NCI-H128 (cell line): ENCODE data around the gene SIPA1.
"Not testable (repeated sequence)": the region's sequence is repeated elsewhere in the genome, so short reads cannot be mapped to it uniquely, and the experiment has no call there.

Experiments
- DNase-seq: peaks from one replicate; lab custom pipeline; 2025; ENCODE audit not compliant: unreplicated experiment; lab: John Stamatoyannopoulos, UW

The SIPA1 gene

DNA sequence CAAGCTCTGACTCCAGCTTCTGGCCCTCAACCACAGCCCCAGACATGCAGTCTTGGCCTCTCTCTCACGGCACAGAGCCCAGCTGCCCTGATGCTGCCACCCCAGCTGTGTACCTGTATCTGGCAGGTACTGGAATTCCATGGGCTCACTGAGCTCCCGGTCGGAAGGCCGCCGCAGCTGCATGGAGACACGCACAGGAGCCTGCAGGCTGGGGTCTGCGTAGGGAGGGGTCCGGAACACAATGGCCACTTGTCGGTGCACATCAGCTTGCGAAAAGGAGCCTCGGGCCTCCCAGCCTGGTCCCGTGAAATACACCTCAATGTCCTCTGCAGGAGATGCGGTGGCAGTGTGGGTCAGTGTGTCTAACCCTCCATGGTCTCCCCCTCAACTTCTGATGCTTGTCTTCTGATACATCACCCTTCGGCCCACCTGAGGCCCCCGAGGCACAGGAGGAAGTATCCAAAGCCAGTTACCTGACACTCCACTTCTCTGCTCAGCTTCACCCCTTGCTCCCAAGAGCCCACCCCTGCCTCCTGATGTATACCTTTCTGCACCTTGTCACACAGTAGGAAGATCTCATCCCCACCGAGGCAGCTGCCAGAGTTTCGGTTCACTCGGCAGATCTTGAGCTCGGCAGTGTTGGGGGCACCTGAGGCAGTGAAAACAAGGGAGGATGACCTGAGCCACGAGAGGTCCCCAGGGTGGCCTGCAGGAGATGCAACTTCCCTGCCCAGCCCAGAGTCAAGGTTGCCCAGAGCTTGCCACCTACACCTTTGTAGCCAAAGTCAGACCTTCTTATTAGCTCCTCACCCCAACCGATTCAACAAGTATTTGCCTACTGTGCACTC is 20.5 kb downstream of the SIPA1 start:
- no peak for DNase-seq

DNA sequence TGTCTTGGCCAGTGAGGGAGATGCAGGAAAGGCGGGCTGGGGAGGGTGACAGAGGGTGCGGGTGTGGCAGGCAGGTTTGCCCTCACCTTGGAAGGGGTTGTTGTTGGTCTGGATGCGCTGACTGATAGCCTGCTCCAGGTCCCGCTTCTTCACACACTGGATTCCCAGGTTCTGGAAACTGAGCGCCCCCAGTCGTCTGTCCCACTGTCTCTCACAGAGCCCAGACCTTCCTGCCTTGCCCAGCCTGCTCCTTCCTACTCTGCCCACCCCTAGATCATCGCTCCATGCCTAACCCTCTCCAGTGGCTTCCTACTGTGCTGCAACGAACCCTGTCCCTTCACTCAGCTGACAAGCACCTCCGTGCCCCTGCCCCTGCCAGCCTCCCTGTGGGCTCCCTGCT is 22.1 kb downstream of the SIPA1 start:
- no peak for DNase-seq

DNA sequence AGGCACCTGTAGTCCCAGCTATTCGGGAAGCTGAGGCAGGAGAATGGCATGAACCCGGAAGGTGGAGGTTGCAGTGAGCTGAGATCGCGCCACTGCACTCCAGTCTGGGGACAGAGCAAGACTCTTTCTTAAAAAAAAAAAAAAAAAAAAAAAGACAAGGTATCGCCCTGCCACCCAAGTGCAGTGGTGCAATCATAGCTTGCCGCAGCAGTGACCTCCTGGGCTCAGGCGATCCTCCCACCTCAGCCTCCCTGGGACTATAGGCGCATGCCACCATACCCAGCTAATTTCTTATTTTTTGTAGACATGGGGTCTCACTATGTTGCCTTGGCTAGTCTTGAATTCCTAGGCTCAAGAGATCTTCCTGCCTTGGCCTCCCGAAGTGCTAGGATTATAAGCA is 23.0 kb downstream of the SIPA1 start:
- DNase-seq, result not testable (repeated sequence)

DNA sequence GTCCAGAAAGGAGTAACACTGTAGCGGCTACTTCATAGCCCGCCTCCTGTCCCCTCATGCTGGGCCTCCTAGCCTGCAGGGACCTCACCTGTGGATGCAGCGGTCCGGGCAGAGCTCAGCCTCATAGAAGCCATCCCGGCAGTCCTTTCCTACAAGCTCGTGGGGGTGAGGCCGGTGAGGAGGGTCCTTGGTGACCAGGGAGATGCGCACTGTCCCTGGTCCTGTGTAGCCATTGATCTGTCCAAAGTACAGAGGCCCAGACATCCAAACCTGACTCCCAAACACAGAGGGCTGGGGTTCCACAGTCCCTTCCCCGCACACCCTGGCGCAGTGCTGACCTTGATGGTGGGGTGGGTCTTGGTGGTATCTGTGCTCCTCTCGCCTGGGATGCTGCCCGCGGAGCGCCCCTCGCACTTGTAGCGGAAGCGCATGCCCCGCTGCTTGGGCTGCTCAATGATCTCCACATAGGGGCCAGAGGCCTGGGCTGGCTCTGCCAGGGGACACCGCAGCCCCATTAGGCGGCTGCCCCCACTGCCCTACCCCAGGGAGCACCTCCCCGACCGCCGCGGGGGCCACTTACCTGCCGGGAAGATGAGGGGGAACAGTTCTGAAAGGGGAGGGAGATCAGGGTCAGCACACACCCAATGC is 23.8 kb downstream of the SIPA1 start:
- DNase-seq, result no peak

DNA sequence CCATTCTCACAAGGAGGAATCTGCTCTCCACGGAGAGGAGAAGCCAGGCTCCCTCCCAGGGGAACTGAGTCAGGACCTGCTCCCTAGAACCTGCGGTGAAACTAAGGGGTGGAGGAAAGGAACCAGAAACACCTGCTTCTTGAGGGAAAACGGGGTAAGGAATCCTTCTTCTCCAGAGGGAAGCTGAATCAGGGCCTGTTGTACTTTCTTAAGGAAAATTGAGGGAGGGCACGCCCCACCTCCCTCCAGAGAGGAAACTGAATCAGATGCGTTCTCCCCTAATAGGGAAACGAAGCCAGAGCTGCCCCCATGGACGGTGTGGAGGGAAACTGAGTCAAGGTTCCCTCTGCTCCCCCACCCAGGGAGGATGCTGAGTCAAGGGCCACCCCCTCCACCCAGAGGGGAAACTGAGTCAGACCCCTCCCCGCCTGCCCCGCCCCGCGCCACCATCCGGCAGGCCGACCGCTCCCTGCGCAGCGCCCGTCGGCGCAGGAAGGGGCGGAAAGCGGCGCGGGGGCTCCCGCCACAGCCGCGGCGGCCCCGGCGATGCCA is 24.4 kb downstream of the SIPA1 start:
- no peak for DNase-seq

DNA sequence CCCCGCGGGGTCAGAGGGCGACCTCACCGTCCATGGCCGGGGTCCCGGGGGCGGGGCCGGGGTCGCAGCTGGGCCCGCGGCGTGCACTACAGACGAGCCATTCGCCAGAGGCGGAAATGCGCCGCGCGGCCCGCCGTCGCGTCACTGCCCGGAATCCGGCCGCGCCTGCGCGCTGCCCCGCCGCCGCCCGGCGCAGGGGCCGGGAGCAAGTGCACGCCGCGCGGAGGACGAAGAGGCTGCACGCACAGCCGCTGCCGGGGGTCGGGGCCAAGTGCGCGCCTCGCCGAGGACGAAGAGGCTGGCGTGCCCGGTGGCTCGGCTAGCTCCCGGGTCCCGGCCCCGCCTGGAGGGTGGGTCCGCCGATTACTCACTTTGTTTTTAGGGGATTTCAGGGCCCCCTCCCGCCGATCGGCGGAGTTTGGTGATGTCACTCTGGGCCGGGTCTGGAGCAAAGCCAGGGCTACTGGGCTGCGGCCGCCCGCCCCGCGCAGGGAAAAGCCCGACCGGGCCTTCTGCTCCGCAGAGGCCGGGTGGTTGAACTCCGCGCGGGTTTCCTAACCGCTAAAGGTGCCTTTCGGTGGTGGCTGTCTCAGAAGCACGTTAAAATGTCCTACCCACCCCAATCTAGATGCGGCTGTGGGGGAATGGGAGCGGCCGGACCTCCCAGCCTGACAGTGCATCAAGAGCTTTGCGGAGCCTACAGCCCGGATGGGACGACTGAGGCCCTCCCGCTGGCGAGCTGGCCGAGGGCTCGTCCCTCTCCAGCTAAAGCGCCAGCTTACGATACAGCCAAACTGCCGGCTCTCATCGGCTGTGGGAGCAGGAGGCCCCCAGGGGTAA is 25.1 kb downstream of the SIPA1 start, which contains the start of gene RELA:
TSS of gene RELA (minus strand) at position 118 of the 840 bp plus-strand sequence. CDS start at position 34, 84 bp downstream.
- DNase-seq, result peak; percentile 67

DNA sequence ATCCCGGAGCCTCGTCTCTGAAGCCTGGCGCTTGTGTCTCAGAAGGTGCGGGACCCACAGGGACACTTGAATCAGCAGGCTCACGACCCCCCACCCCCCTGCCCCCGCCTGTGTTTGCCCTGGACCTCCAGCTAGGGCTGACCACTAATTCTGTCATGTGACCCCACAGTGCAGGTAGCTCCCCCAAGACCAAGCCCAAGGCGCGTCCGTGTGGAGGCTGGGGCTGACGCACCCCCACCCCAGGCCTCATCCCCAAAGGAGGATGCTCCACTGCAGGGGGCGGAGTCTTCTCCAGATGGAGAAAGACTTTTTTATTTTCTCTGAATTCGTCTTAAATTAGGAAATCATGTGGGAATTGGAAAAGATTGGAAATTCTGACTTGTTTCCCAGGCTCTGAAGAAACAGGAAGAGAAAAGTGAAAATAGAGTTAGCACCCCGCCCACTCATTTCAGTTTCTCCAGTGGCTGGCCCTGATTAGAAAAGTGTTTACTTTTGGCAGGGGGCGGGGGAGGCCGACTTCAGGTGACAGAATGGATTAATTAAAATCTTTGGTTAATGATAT is 25.8 kb downstream of the SIPA1 start:
- no peak for DNase-seq

DNA sequence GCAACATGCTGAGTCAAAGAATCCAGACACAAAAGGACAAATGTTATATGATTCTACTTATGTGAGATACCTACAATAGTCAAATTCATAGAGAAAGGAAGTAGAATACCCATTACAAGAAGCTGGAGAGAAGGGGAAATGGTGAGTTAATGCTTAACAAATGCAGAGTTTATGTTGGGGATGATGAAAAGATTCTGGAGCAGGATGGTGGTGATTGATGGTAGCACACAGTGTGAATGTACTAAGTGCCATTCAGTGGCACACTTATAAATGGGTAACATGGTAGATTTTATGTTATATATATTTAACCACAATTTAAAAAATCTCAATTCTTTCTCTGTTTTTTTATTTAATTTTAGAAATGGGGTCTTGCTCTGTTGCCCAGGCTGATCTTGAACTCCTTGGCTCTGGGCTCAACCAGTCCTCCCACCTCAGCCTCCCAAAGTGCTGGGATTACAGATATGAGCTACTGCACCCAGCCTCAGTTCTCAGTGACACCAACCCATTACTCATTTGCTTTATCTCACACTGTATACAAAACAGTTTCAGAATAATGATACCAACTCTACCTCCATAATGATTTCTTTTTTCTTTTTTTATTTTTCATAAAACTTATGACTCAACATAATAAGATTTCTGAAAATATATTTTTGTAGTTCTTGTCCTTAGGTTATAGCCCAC is 34.4 kb downstream of the SIPA1 start:
- no peak for DNase-seq

DNA sequence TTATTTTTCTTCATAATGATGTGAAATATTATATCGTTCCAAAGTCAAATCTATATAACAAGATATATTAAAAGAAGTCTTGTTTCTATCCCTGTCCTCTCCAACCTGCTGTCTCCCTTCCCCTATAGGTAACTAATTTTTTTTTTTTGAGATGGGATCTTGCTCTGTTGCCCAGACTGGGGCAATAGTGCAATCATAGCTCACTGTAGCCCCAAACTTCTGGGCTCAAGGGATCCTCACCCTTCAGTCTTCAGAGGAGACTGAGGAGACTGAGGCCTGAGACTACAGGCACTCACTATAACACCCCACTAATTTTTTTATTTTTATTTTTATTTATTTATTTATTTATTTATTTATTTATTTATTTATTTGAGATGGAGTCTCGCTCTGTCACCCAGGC is 35.1 kb downstream of the SIPA1 start:
- DNase-seq, result no peak

DNA sequence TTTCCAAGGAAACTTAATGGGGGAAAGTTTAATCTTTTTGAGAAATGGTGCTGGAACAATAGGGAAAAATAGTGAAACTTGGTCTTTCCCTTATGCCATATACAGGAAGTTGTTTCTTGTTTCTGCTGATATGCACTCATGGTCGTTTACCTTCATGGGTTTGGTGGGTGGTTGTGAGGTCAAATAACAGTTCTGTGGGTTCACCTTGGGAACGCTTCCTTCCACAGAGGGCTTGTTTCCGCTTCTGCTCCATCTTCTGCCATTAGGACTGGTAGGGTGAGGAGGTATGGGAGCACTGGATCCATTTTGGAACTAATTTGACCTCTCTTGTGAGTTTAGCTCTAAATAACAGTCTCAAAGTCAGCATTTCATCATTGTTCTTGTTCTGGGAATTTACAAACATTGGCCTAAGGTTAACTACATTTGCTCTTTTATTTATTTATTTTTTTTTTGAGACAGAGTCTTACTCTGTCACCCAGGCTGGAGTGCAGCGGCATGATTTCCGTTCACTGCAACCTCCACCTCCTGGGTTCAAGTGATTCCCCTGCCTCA is 42.4 kb downstream of the SIPA1 start:
- DNase-seq, result no peak

DNA sequence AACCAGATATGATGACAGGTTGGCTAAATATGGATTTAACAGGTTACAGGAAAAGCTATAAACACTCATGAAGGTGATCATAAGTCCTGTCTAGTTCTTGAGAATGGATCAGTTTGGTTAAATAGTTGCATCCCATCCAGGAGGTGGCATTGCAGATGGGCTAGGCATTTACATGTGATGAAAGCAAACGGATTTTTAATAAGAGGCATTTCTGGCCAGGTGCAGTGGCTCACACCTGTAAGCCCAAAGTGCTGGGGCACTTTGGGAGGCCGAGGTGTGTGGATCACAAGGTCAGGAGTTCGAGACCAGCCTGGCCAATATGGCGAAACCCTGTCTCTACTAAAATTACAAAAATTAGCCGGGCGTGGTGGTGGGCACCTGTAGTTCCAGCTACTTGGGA is 45.6 kb downstream of the SIPA1 start:
- not testable (repeated sequence) for DNase-seq

DNA sequence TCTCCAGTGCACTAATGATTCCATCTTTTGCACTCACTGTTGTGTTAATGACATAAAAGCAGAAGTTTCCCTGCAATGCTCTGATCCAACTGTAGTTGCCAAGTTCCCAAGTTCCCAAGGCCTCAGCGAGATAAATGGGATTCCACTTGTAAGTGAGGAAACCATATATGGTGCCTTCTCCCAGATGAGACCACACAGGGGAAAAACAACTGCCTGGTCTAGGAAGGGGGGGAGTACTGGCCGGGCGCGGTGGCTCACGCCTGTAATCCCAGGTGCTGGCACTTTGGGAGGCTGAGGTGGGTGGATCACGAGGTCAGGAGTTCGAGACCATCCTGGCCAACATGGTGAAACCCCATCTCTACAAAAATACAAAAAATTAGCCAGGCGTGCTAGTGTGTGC is 48.1 kb downstream of the SIPA1 start:
- no peak for DNase-seq

DNA sequence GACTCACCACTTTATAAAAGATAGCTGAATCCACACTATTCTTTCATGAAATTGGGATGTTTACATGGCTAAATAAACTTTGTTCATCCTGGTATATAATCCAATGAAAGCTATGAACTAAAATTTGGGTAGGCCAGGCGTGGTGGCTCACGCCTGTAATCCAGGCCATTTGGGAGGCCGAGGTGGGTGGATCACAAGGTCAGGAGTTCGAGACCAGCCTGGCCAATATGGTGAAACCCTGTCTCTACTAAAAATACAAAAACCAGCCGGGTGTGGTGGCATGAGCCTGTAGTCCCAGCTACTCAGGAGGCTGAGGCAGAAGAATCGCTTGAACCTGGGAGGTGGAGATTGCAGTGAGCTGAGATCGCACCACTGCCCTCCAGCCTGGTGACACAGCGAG is 53.9 kb downstream of the SIPA1 start:
- not testable (repeated sequence) for DNase-seq

DNA sequence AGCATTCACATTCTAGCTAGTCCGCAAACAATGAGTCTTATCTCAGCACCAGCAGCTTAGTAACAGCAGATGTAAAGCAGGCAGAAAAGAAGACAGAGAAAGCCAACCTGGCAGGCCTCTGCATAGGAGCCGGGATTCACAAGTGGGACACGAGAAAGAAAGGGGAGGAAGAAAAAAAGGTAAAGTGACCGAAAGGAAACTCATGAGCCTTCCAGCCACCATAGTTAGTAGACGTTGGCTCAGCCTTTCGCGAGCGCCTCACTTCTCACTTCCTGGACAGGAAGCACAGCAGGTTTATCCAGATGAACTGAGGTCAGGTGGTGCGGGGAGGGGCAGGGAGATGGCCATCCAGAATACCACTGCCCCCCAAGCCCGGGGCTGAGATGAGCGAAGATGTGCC is 54.5 kb downstream of the SIPA1 start:
- no peak for DNase-seq

DNA sequence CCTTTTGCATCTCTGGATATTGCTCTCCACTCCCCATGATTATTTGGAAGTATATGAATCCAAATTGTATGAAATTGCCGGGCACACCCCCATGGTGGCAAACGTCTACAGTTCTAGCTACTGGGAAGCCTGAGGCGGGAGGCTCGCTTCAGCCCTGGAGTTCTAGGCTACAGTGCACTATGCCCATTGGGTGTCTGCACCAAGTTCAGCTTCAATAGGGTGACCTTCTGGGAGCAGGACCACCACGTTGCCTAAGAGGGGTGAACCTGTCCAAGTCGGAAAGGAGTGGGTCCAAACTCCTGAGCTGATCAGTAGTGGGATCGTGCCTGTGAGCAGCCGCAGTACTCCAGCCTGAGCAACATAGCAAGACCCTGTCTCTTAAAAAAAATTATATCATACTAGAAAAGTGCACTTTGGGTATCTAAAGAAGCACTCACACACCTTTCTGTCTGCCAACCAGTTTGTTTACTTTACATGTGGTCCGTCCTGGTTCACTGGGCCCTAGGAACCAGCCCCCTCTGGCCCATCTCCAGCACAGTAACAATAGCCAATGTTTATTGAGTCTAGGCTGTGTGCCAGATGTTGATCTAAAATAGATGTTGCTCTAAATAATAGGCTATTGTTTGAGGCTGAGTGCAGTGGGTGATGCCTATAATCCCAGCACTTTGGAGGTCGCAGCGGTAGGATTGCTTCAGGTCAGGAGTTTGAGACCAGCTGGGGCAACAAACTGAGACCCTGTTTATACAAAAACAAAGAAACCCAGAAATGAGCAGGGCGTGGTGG is 57.7 kb downstream of the SIPA1 start:
- peak; percentile 85 for DNase-seq

DNA sequence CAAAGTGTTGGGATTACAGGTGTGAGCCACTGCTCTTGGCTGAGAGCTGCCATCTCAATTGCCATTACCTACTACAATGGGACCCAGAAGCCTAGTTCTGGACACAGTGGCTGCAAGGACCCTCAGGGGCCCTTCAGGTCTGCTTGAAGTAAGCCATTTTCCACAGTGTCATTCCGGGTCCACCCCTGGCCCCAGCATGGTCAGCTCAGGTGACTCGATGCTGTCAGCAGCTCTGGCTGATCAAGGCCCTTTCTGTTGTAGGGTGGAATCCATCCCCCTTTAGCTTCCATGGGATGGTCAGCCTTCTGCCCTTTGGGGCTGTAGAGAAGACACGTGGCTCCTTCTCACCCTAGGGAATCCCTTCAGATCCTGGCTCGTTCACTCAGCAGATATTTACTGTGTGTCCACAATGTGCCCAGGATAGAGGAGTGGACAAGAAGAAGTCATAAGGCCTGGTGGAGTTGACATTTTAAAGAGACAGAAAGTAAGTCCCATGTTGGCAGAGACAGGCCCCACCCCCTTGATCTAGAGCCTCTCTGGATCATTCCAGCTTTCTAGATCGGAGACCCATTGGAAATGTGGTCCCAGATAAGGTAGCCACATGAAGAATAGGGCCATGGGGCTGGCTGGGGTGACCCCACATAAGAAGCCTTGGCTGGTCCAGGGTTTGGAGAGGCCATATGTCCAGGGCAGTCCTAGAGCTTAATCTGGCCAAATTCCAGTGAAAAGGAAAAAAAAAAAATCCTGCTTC is 59.1 kb downstream of the SIPA1 start:
- DNase-seq, result no peak

DNA sequence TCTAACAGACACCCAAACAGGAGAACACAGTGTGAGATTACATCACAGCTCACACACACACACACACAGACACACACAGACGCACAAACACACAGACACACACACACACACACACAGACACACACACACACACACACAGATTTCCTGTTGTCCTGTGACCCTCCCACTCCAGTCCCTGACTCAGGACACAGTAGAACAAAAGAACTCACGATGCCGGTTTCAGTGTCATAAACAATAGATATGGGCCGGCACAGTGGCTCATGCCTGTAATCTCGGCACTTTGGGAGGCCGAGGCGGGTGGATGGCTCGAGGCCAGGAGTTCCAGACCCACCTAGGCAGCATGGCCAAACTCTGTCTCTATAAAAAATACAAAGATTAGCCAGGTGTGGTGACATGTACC is 60.3 kb downstream of the SIPA1 start:
- no peak for DNase-seq

DNA sequence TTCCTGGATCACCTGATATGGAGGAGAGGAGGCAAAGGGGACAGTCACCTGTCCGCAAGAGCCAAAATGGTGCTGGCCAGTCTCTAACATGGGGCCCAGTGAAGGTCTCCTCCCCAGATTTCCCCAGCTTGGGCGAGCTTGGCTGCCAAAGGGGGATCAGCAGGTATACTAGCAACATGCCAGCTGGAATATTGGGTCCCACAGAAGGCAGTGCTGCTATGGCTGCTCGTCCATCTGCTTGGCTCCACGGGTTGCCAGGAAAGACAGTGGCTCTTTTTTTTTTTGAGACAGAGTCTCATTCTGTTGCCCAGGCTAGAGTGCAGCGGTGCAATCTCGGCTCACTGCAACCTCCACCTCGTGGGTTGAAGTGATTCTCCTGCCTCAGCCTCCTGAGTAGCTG is 61.4 kb downstream of the SIPA1 start:
- no peak for DNase-seq

DNA sequence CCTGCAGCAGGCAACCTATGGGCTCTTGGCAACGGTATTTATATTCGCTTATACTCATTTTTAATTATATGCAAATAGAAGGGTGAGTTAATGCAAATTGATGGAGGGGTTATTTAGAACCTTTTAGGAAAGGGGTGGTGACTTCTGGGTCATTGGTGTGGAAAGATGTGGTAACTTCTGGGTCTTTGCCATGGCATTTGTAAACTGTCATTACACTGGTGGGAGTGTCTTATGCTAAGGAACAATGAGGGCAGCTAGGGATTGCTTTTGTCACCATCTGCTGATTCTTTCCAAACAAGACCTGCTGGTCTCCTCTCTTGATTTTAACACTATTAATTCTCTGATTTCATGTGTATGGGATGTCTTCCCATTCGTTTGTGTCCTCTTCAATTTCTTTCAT is 62.5 kb downstream of the SIPA1 start:
- no peak for DNase-seq
